B cell (primary cell): ENCODE data around the gene IER2. TPM values are rescaled to one million over a fixed set of nuclear protein-coding genes. Genes with fewer than 3 reads are reported as not detected.
A peak's percentile ranks its signal among the peaks of the same experiment; 100 is the strongest.

ENCODE experiments used
- ATAC-seq: fragments of 200-7000 bp; cut with Tn5 transposase; one replicate; pipeline ENCODE4 v1.10.0; 2021; ENCODE audit warnings: low read depth, mild to moderate bottlenecking, moderate number of reproducible peaks, moderate library complexity
- CTCF ChIA-PET: fragments of 350-600 bp; sonication (Branson Sonifier 250); formaldehyde crosslinking; loops from one replicate; lab custom pipeline; 2021; ENCODE audit warnings: antibody characterized with exemption, inconsistent platforms; lab: Charles Lee
- POLR2A ChIA-PET: fragments of 350-600 bp; sonication (Branson Sonifier 250); formaldehyde crosslinking; loops from one replicate; lab custom pipeline; 2021; ENCODE audit warnings: antibody characterized with exemption; lab: Charles Lee
- DNase-seq: peaks from one replicate; pipeline ENCODE4 v3.0.0; 2013
- H2AFZ ChIP-seq: 2 replicates; pipeline ENCODE4 v1.6.1; 2012; ENCODE audit warnings: mild to moderate bottlenecking, low read depth, low read length; ENCODE audit not compliant: insufficient read depth, poor library complexity, severe bottlenecking
- H3K27ac ChIP-seq, 2 donors: 1 replicate in 1 of 2; 2 replicates in 1 of 2; pipeline ENCODE4 v1.5.1; 2012 to 2013; ENCODE audit warnings: low read length in 2 of 2, mild to moderate bottlenecking in 2 of 2, moderate library complexity in 1 of 2
- H3K27me3 ChIP-seq, 4 experiments: fragments of 200-600 bp in 1 of 4; sonication (generic) in 1 of 4; replicated peaks in 1 of 4; 1 replicate in 2 of 4; 2 replicates in 2 of 4; pipeline versions ENCODE4 v1.6.1 to v1.7.0; 2013 to 2016; ENCODE audit warnings: low read length in 3 of 4, mild to moderate bottlenecking in 2 of 4, mixed read lengths in 1 of 4, moderate library complexity in 1 of 4; ENCODE audit not compliant: insufficient read depth in 4 of 4, control insufficient read depth in 3 of 4; ENCODE audit errors: control extremely low read depth in 1 of 4
- H3K36me3 ChIP-seq, 2 experiments: replicated peaks in 1 of 2; 1 replicate in 1 of 2; 2 replicates in 1 of 2; pipeline versions ENCODE4 v1.6.1 to v1.7.1; 2013; ENCODE audit warnings: low read length in 1 of 2; ENCODE audit not compliant: insufficient read depth in 2 of 2, control insufficient read depth in 1 of 2; ENCODE audit errors: control extremely low read depth in 1 of 2, extremely low read depth in 1 of 2
- H3K4me1 ChIP-seq, 2 donors: fragments of 200-600 bp in 1 of 2; sonication (generic) in 1 of 2; 1 replicate in 1 of 2; 2 replicates in 1 of 2; pipeline versions ENCODE4 v1.5.1 to v1.6.1; 2013 to 2017; ENCODE audit warnings: low read length in 2 of 2; ENCODE audit not compliant: control insufficient read depth in 2 of 2, insufficient read depth in 2 of 2
- H3K4me2 ChIP-seq: replicated peaks from 2 replicates; pipeline ENCODE3; 2012; ENCODE audit warnings: mild to moderate bottlenecking, low read depth, low read length; ENCODE audit not compliant: poor library complexity, severe bottlenecking
- H3K4me3 ChIP-seq, 5 experiments: fragments of 200-600 bp in 1 of 5; sonication (generic) in 1 of 5; 1 replicate in 3 of 5; 2 replicates in 2 of 5; pipeline versions ENCODE4 v1.5.1 to v1.7.0; 2011 to 2016; ENCODE audit warnings: low read length in 4 of 5, mild to moderate bottlenecking in 4 of 5, low read depth in 2 of 5, control low read depth in 1 of 5, moderate library complexity in 1 of 5; ENCODE audit not compliant: insufficient read depth in 1 of 5; ENCODE audit errors: control extremely low read depth in 1 of 5, extremely low read depth in 1 of 5
- H3K79me2 ChIP-seq: fragments of 200-600 bp; sonication (generic); one replicate; pipeline ENCODE4 v1.6.0; 2016; ENCODE audit warnings: low read length; ENCODE audit not compliant: control insufficient read depth, insufficient read depth
- H3K9ac ChIP-seq: fragments of 200-600 bp; sonication (generic); 2 replicates; pipeline ENCODE4 v1.6.1; 2017; ENCODE audit warnings: mild to moderate bottlenecking, low read length, moderate library complexity
- H3K9me3 ChIP-seq, 3 donors: one replicate each; pipeline versions ENCODE4 v1.6.1 to v1.7.1; 2013; ENCODE audit warnings: low read length in 2 of 3; ENCODE audit not compliant: control insufficient read depth in 2 of 3, insufficient read depth in 1 of 3; ENCODE audit errors: control extremely low read depth in 1 of 3
- H4K20me1 ChIP-seq: 2 replicates; pipeline ENCODE4 v1.6.0; 2012; ENCODE audit warnings: mild to moderate bottlenecking, low read length; ENCODE audit not compliant: insufficient read depth, control insufficient read depth, poor library complexity, severe bottlenecking
- H3K27ac Mint-ChIP-seq: one replicate; pipeline ENCODE4 v1.8.0; 2021; ENCODE audit warnings: mixed read lengths
- H3K27me3 Mint-ChIP-seq: one replicate; pipeline ENCODE4 v1.8.0; 2021; ENCODE audit warnings: mixed read lengths
- H3K4me1 Mint-ChIP-seq: one replicate; pipeline ENCODE4 v1.8.0; 2021; ENCODE audit warnings: mixed read lengths
- H3K4me3 Mint-ChIP-seq: one replicate; pipeline ENCODE4 v1.8.0; 2021; ENCODE audit warnings: mixed read lengths
- H3K9me3 Mint-ChIP-seq: one replicate; pipeline ENCODE4 v1.8.0; 2022; ENCODE audit warnings: mixed read lengths; ENCODE audit not compliant: insufficient read depth
- EZH2 ChIP-seq: IDR thresholded peaks from 2 replicates; pipeline ENCODE4 v1.6.1; 2012; ENCODE audit warnings: borderline replicate concordance, low read depth, mild to moderate bottlenecking, moderate library complexity, low read length; ENCODE audit not compliant: insufficient read depth, poor library complexity, severe bottlenecking
- WGBS: methylation state at CpG from one replicate; pipeline ENCODE4 v1.1.5; 2013; ENCODE audit warnings: missing lambda C conversion rate; ENCODE audit not compliant: insufficient coverage; 5-methylcytosine and 5-hydroxymethylcytosine counted together
- intact Hi-C: fragments of 100-400 bp; cut with micrococcal nuclease; formaldehyde crosslinking; loops from one replicate; pipeline ENCODE4 v1.10.0; 2022
- polyA plus RNA-seq: library from polyadenylated mRNA; depleted of rRNA; stranded (reverse); fragments of >200 nt; gene quantifications from 2 replicates; pipeline ENCODE4 v1.2.3, GENCODE V29; 2012
- total RNA-seq, 2 donors: library from RNA; stranded (reverse); fragments of 120-200 nt in 1 of 2; gene quantifications; 1 replicate in 1 of 2; 2 replicates in 1 of 2; pipeline versions ENCODE4 v1.2.3 to v1.2.4, GENCODE V29; 2013 to 2022

IER2 gene
- total and polyA plus RNA-seq, 2 donors (not counting 1 experiment from before 2014, with no cell fraction given): 189 to 2,152 TPM

DNA sequence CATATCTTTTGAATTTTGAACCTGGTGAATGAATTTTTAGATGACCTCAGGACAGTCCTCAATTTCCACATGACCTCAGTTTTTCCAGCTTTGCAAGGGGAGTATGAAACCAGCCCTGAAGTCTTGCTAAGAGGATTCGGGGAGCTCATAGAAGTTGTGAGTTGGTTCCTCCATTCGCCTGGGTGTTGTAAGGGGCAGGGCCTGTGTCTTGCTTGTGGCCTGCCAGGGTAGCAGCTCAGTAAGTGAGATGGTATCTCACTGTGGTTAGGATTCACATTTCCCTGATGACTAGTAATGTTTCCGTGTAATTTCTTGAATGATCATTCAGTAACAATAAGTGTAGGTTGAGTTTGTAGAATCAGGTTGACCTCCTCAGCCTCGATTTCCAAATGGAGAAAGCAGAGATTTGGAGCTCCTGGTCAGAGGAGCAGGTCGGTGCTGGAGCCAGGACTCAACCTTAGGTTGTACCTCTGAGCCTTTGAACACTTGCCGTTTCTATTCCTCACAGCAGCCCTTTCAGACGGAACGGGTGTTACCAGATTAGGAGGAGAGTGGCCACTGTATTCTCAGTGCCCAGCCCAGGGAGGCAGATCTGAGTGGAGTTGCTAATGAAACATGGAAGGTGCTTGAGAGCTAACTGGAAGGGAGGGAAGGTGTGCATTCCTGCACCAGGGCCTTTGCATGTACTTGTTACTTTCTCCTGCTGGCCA is 17.6 kb upstream of the IER2 start:
- Histone ChIP-seq H3K27me3 (no peaks in the 10 kb centered on the region), H3K4me1 (no peaks in the 10 kb centered on the region), H3K4me2 (no peak overlapping the region), H3K4me3 (no peak overlapping the region), H3K36me3 (peaks cover 0 to 15% of the 10 kb centered on the region in 2 experiments), H3K79me2 (peaks cover 84% of the 10 kb centered on the region), H4K20me1 (peaks cover 14% of the 10 kb centered on the region), H3K9me3 (no peaks in the 10 kb centered on the region), H2AFZ (no peak overlapping the region), H3K9ac (no peak overlapping the region), H3K27ac (no peak overlapping the region)
- no peak overlapping the region for H3K4me3 Mint-ChIP-seq
- ATAC-seq (no peak), DNase-seq (no peak)
- intact Hi-C loops: no loop called here
- no peaks in the 10 kb centered on the region for H3K27me3 Mint-ChIP-seq
- ChIA-PET POLR2A (interaction anchor here (0.6 to 0.9 kb wide), 3 partner anchors 14 to 242 kb away, joined by 3 to 5 read pairs (median 3); partner anchors contain the start of gene GCDH), CTCF (interaction anchor here (1.0 to 1.1 kb wide), 2 partner anchors 12 to 39 kb away, joined by 3 read pairs; no protein-coding TSS in a partner anchor)
- no peak for TF ChIP-seq EZH2
- 83% methylated on average over 7 of the region's 8 CpGs for WGBS
- H3K4me1 Mint-ChIP-seq: peaks cover 12% of the 10 kb centered on the region
- H3K27ac Mint-ChIP-seq: peak overlapping the region; percentile 67
- H3K9me3 Mint-ChIP-seq: no peaks in the 10 kb centered on the region

DNA sequence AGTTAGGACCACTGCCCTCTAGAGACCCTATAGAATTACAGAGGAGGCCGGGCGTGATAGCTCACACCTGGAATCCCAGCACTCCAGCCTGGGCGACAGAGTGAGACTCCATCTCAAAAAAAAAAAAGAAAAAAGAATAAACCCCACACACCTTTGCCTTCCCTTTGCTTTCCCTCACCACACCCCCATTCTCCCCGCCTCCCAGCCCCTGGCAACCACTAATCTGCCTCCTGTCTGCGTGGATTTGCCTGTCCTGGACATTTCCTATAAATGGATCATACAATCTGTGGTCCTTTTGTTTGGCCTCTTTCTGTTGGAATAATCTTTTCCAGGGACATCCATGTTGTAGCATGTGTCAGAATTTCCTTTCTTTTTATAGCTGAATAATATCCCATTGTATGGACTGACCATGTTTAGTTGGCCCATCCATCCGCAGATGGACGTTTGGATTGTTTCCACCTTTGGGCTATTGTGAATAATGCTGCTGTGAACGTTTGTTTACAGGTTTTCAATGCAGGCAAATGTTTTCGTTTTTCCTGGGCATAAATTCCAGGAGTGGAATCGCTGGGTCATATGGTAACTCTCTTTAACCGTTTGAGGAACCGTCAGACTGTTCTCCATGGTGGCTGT is 16.9 kb upstream of the IER2 start:
- no peak for DNase-seq
- H3K4me1 ChIP-seq: no peaks in the 10 kb centered on the region
- no peak overlapping the region for H3K9ac ChIP-seq
- peaks cover 77% of the 10 kb centered on the region for H3K79me2 ChIP-seq
- intact Hi-C loops: no loop called here
- H3K36me3 ChIP-seq: peaks cover 0 to 21% of the 10 kb centered on the region in 2 experiments
- no peaks in the 10 kb centered on the region for H3K9me3 ChIP-seq
- no peak for ATAC-seq
- CTCF ChIA-PET: interaction anchor here (0.7 to 1.0 kb wide), 4 partner anchors 13 to 180 kb away, joined by 3 read pairs; no protein-coding TSS in a partner anchor
- peaks cover 6% of the 10 kb centered on the region for H3K4me1 Mint-ChIP-seq
- WGBS: 89% methylated on average over 11 of the region's 12 CpGs
- H3K4me2 ChIP-seq: no peak overlapping the region
- POLR2A ChIA-PET: interaction anchor here (0.6 kb wide), 1 partner anchor 243 kb away, joined by 3 read pairs; the partner anchor contains the start of gene GCDH
- H3K9me3 Mint-ChIP-seq: no peaks in the 10 kb centered on the region
- H3K27me3 Mint-ChIP-seq: no peaks in the 10 kb centered on the region
- no peak overlapping the region for H2AFZ ChIP-seq
- TF ChIP-seq EZH2: no peak
- H4K20me1 ChIP-seq: peaks cover 14% of the 10 kb centered on the region
- no peak overlapping the region for H3K27ac Mint-ChIP-seq
- H3K4me3 ChIP-seq: no peak overlapping the region
- H3K4me3 Mint-ChIP-seq: no peak overlapping the region
- H3K27ac ChIP-seq: no peak overlapping the region
- no peaks in the 10 kb centered on the region for H3K27me3 ChIP-seq
